HepG2 (cell line): Measurements from ENCODE around the gene SLC10A2. TPM values are rescaled to one million over a fixed set of nuclear protein-coding genes. Genes with fewer than 3 reads are reported as not detected.

Experiments used
- ATAC-seq: fragments of 200-7000 bp; cut with Tn5 transposase; 3 replicates; pipeline ENCODE4 v1.9.1; 2020; ENCODE audit warnings: mild to moderate bottlenecking, moderate library complexity
- BruUV-seq: library from RNA; stranded (reverse); fragments of 400-500 nt; replicated peaks from 2 replicates; lab custom pipeline; 2021; lab: Mats Ljungman, UMichigan
- CTCF ChIA-PET: fragments of 300-600 bp; formaldehyde crosslinking; extraction: SDS; loops from one replicate; lab custom pipeline; 2021; ENCODE audit warnings: low total read pairs, inconsistent platforms, low intra/inter-chr PET ratio; lab: Yijun Ruan, JAX
- POLR2A ChIA-PET: fragments of 350-600 bp; sonication (Branson Sonifier 250); formaldehyde crosslinking; loops from one replicate; lab custom pipeline; 2020; ENCODE audit warnings: antibody characterized with exemption, inconsistent platforms; lab: Yijun Ruan, JAX
- DNase-seq: peaks from one replicate; pipeline ENCODE4 v3.0.0-alpha.2; 2015; ENCODE audit warnings: low spot score
- FAIRE-seq: peaks from 3 replicates; lab custom pipeline; 2011; peaks lifted over from hg19 to GRCh38; lab: Jason Lieb, UNC
- H2AFZ ChIP-seq: one replicate; pipeline ENCODE4 v1.6.1; 2011; ENCODE audit warnings: low read length, inconsistent platforms
- H3K27ac ChIP-seq: fragments of 300-600 bp; 3 replicates; pipeline ENCODE4 v1.8.0; 2011; ENCODE audit warnings: mixed run types, mild to moderate bottlenecking, mixed read lengths, low read length, inconsistent platforms; ENCODE audit not compliant: insufficient read depth; ENCODE audit errors: extremely low read length
- H3K27me3 ChIP-seq, 2 experiments: fragments of 200-600 bp in 1 of 2; 2 replicates in 1 of 2; 3 replicates in 1 of 2; pipeline versions ENCODE4 v1.6.0 to v1.8.0; 2011; ENCODE audit warnings: low read length in 2 of 2, mild to moderate bottlenecking in 2 of 2, moderate library complexity in 2 of 2, inconsistent platforms in 1 of 2; ENCODE audit not compliant: insufficient read depth in 2 of 2, control insufficient read depth in 1 of 2
- H3K36me3 ChIP-seq, 2 experiments: fragments of 200-600 bp in 1 of 2; replicated peaks in 1 of 2; 2 replicates in 1 of 2; 3 replicates in 1 of 2; pipeline versions ENCODE4 v1.5.1 to v1.8.0; 2011; ENCODE audit warnings: low read length in 2 of 2, inconsistent platforms in 1 of 2; ENCODE audit not compliant: insufficient read depth in 2 of 2, control insufficient read depth in 1 of 2
- H3K4me1 ChIP-seq: 2 replicates; pipeline ENCODE4 v1.5.1; 2012; ENCODE audit warnings: low read length, inconsistent platforms; ENCODE audit not compliant: insufficient read depth
- H3K4me2 ChIP-seq: 2 replicates; pipeline ENCODE4 v1.6.0; 2011; ENCODE audit warnings: low read depth, low read length, inconsistent platforms
- H3K4me3 ChIP-seq, 3 experiments: fragments of 200-600 bp in 1 of 3; sonication (generic), shearing (Covaris generic) in 1 of 3; replicated peaks in 1 of 3; 2 replicates each; pipeline ENCODE4 v1.5.1; 2011 to 2016; ENCODE audit warnings: low read length in 3 of 3, inconsistent platforms in 2 of 3, low read depth in 2 of 3, mild to moderate bottlenecking in 2 of 3, control low read depth in 1 of 3, mixed read lengths in 1 of 3; ENCODE audit not compliant: insufficient read depth in 1 of 3
- H3K79me2 ChIP-seq: one replicate; pipeline ENCODE4 v1.6.1; 2011; ENCODE audit warnings: low read length, inconsistent platforms; ENCODE audit not compliant: insufficient read depth
- H3K9ac ChIP-seq: 2 replicates; pipeline ENCODE4 v1.6.0; 2011; ENCODE audit warnings: mild to moderate bottlenecking, low read depth, low read length, inconsistent platforms; ENCODE audit not compliant: insufficient read depth
- H3K9me3 ChIP-seq: 2 replicates; pipeline ENCODE4 v1.5.1; 2012; ENCODE audit warnings: mild to moderate bottlenecking, low read length
- H4K20me1 ChIP-seq: 2 replicates; pipeline ENCODE4 v1.6.0; 2011; ENCODE audit warnings: inconsistent platforms, mild to moderate bottlenecking, low read length, moderate library complexity; ENCODE audit not compliant: insufficient read depth
- IRF9 ChIP-seq: sonication (generic); formaldehyde crosslinking; IDR thresholded peaks from 2 replicates; pipeline ENCODE4 v1.8.0; 2022; ENCODE audit warnings: missing genetic modification reagents, mild to moderate bottlenecking, borderline replicate concordance
- NFIC ChIP-seq: IDR thresholded peaks from 2 replicates; pipeline ENCODE4 v1.6.1; 2012; ENCODE audit warnings: mild to moderate bottlenecking, low read length, inconsistent platforms
- RCOR2 ChIP-seq: IDR thresholded peaks from 2 replicates; pipeline ENCODE4 v1.6.1; 2016; ENCODE audit warnings: missing biosample characterization, missing genetic modification reagents
- RERE ChIP-seq: IDR thresholded peaks from 2 replicates; pipeline ENCODE4 v1.6.1; 2016; ENCODE audit warnings: low read depth, missing genetic modification reagents, missing compliant biosample characterization
- RNF2 ChIP-seq: fragments of 450-650 bp; conservative IDR thresholded peaks from 2 replicates; pipeline ENCODE4 v1.6.1; 2016; ENCODE audit warnings: low read depth
- SMARCC2 ChIP-seq: fragments of 450-650 bp; IDR thresholded peaks from 2 replicates; pipeline ENCODE4 v1.6.1; 2017; ENCODE audit warnings: antibody characterized with exemption, mild to moderate bottlenecking
- ZNF160 ChIP-seq: sonication (generic); formaldehyde crosslinking; IDR thresholded peaks from 2 replicates; pipeline ENCODE4 v1.8.0; 2022; ENCODE audit warnings: mild to moderate bottlenecking, inconsistent platforms, missing genetic modification reagents
- ZNF563 ChIP-seq: sonication (generic); formaldehyde crosslinking; IDR thresholded peaks from 2 replicates; pipeline ENCODE4 v1.8.0; 2022; ENCODE audit warnings: mild to moderate bottlenecking, moderate library complexity, missing genetic modification reagents
- ZNF576 ChIP-seq: sonication (generic); formaldehyde crosslinking; IDR thresholded peaks from 2 replicates; pipeline ENCODE4 v1.4.0; 2020; ENCODE audit warnings: mild to moderate bottlenecking, missing genetic modification reagents
- ZNF75D ChIP-seq: sonication (generic); formaldehyde crosslinking; IDR thresholded peaks from 2 replicates; pipeline ENCODE4 v1.8.1; 2023; ENCODE audit warnings: missing genetic modification reagents, mild to moderate bottlenecking, borderline replicate concordance
- ZNF839 ChIP-seq: sonication (generic); formaldehyde crosslinking; IDR thresholded peaks from 2 replicates; pipeline ENCODE4 v1.4.0; 2020; ENCODE audit warnings: missing genetic modification reagents, mild to moderate bottlenecking, borderline replicate concordance
- WGBS: methylation state at CpG from one replicate; pipeline ENCODE4 v1.1.6; 2017; ENCODE audit warnings: low lambda C conversion rate; 5-methylcytosine and 5-hydroxymethylcytosine counted together
- in situ Hi-C: cut with HindIII; loops from 2 replicates; pipeline ENCODE4 v1.10.0; 2017; ENCODE audit warnings: low pct_unique_long_range_greater_than_20kb; ENCODE audit not compliant: extremely low pct_ligation_motif_present
- intact Hi-C: fragments of 100-400 bp; cut with micrococcal nuclease; formaldehyde crosslinking; loops from one replicate; pipeline ENCODE4 v1.10.0; 2022; ENCODE audit not compliant: unreplicated experiment
- polyA plus RNA-seq, 8 experiments: library from polyadenylated mRNA; depleted of rRNA in 3 of 8; stranded (reverse) in 7 of 8; unstranded in 1 of 8; fragments of >200 nt; fragmentation: Illumina TruSeq in 4 of 8; extraction: Trizol in 4 of 8; gene quantifications; 2 replicates each; pipeline versions ENCODE4 v1.2.1 to v1.2.3, GENCODE V29; 2011 to 2016; ENCODE audit warnings: low read depth in 4 of 8, missing spikeins in 1 of 8, mixed read lengths in 1 of 8; ENCODE audit not compliant: insufficient read depth in 1 of 8
- total RNA-seq, 5 experiments: library from RNA; depleted of rRNA; stranded (reverse); fragments of >200 nt; fragmentation: Illumina TruSeq; extraction: Trizol; gene quantifications; 2 replicates each; pipeline ENCODE4 v1.2.3, GENCODE V29; 2016; ENCODE audit warnings: low read depth in 1 of 5
- TF ChIP-seq, protein P1 (sequence below): sonication (generic); formaldehyde crosslinking; IDR thresholded peaks from 2 replicates; pipeline ENCODE4 v1.5.0; 2020; ENCODE audit warnings: missing genetic modification reagents

Gene SLC10A2
- total and polyA plus RNA-seq, 2 of the 13 experiments (the other 11 are each of a cell fraction or from before 2014, with no cell fraction given), result not detected

DNA sequence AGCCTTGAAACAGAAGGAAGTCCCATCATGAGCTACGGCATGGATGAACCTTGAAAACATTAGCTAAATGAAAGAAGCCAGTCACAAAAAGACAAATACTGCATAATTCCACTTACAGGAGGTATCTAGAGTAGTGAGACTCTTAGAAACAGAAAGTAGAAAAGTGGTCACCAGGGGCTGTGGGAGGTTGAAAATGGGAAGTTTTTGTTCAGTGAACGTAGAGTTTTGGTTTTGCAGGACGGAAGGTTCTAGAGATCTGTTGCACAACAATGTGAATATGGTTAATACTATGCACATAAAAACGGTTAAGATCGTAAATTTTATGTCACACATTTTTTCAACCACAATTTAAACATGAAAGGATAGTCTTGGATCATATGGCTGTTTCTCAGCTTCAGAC is 11.9 kb upstream of the SLC10A2 start:
- Histone ChIP-seq H3K4me3 (no peak overlapping the region), H4K20me1 (no peaks in the 10 kb centered on the region), H3K36me3 (no peaks in the 10 kb centered on the region), H3K27ac (no peak overlapping the region), H3K4me2 (no peak overlapping the region), H3K27me3 (no peaks in the 10 kb centered on the region; a peak in 1 of 5 replicates), H3K79me2 (no peaks in the 10 kb centered on the region), H3K4me1 (no peaks in the 10 kb centered on the region), H2AFZ (no peak overlapping the region), H3K9ac (no peak overlapping the region), H3K9me3 (no peaks in the 10 kb centered on the region)
- BruUV-seq, result no TSS peak
- DNase-seq (no peak), ATAC-seq (no peak), FAIRE-seq (no peak)
- in situ Hi-C loops, result no loop called here
- WGBS, result 13% methylated on average over 5 of the region's 5 CpGs
- POLR2A ChIA-PET, result no interaction called here
- intact Hi-C loops, result no loop called here
- CTCF ChIA-PET, result no interaction called here
- no peak for TF ChIP-seq ZNF563
- TF ChIP-seq RNF2, result no peak
- no peak for TF ChIP-seq ZNF160
- no peak for TF ChIP-seq RCOR2
- TF ChIP-seq, protein P1, sequence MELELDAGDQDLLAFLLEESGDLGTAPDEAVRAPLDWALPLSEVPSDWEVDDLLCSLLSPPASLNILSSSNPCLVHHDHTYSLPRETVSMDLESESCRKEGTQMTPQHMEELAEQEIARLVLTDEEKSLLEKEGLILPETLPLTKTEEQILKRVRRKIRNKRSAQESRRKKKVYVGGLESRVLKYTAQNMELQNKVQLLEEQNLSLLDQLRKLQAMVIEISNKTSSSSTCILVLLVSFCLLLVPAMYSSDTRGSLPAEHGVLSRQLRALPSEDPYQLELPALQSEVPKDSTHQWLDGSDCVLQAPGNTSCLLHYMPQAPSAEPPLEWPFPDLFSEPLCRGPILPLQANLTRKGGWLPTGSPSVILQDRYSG (CRISPR knock-in tag), result no peak
- no peak for TF ChIP-seq ZNF839 (CRISPR knock-in tag)
- TF ChIP-seq ZNF576, result no peak
- no peak for TF ChIP-seq NFIC
- no peak for TF ChIP-seq SMARCC2
- no peak for TF ChIP-seq ZNF75D
- no peak for TF ChIP-seq IRF9 (CRISPR knock-in tag)
- no peak for TF ChIP-seq RERE
